Keratinocyte (primary cell): ENCODE measurements around the gene CACNG4. TPM values are rescaled to one million over a fixed set of nuclear protein-coding genes. Genes with fewer than 3 reads are reported as not detected.

ENCODE experiments used
- DNase-seq: peaks from one replicate; pipeline ENCODE4 v3.0.0-alpha.2; 2011; ENCODE audit warnings: low read depth, missing footprints, low spot score
- FAIRE-seq: peaks from 2 replicates; lab custom pipeline; 2011; peaks lifted over from hg19 to GRCh38; lab: Jason Lieb, UNC
- H2AFZ ChIP-seq: 2 replicates; pipeline ENCODE4 v1.6.0; 2012; ENCODE audit warnings: low read length, control low read depth, inconsistent platforms; ENCODE audit not compliant: control insufficient read depth
- H3K27ac ChIP-seq: 2 replicates; pipeline ENCODE4 v1.5.1; 2011; ENCODE audit warnings: low read length; ENCODE audit not compliant: control insufficient read depth, insufficient read depth
- H3K27me3 ChIP-seq: 3 replicates; pipeline ENCODE4 v1.6.0; 2011; ENCODE audit warnings: low read length; ENCODE audit not compliant: control insufficient read depth, insufficient read depth; ENCODE audit errors: extremely low read depth
- H3K36me3 ChIP-seq, 2 experiments: 2 replicates in 1 of 2; 3 replicates in 1 of 2; pipeline ENCODE4 v1.5.1; 2011; ENCODE audit warnings: low read length in 2 of 2, mild to moderate bottlenecking in 1 of 2; ENCODE audit not compliant: control insufficient read depth in 2 of 2, insufficient read depth in 2 of 2; ENCODE audit errors: extremely low read depth in 1 of 2
- H3K4me1 ChIP-seq: 3 replicates; pipeline ENCODE4 v1.5.1; 2011; ENCODE audit warnings: low read length; ENCODE audit not compliant: control insufficient read depth, insufficient read depth; ENCODE audit errors: extremely low read depth
- H3K4me2 ChIP-seq: 3 replicates; pipeline ENCODE4 v1.6.0; 2011; ENCODE audit warnings: low read depth, low read length; ENCODE audit not compliant: control insufficient read depth, insufficient read depth; ENCODE audit errors: extremely low read depth
- H3K4me3 ChIP-seq, 3 experiments: fragments of 200-600 bp in 1 of 3; sonication (generic) in 1 of 3; 2 replicates in 2 of 3; 3 replicates in 1 of 3; pipeline ENCODE4 v1.5.1; 2011 to 2016; ENCODE audit warnings: low read length in 3 of 3, mild to moderate bottlenecking in 3 of 3, control low read depth in 2 of 3, inconsistent platforms in 1 of 3, low read depth in 1 of 3, mixed read lengths in 1 of 3, mixed run types in 1 of 3, moderate library complexity in 1 of 3; ENCODE audit not compliant: control insufficient read depth in 2 of 3, insufficient read depth in 2 of 3; ENCODE audit errors: extremely low read depth in 1 of 3
- H3K79me2 ChIP-seq: 2 replicates; pipeline ENCODE4 v1.6.0; 2012; ENCODE audit warnings: low read length; ENCODE audit not compliant: control insufficient read depth, insufficient read depth
- H3K9ac ChIP-seq: 3 replicates; pipeline ENCODE4 v1.6.0; 2011; ENCODE audit warnings: low read length; ENCODE audit not compliant: control insufficient read depth, insufficient read depth; ENCODE audit errors: extremely low read depth
- H3K9me1 ChIP-seq: 3 replicates; pipeline ENCODE4 v1.6.0; 2011; ENCODE audit warnings: low read length; ENCODE audit not compliant: control insufficient read depth, insufficient read depth; ENCODE audit errors: extremely low read depth
- H3K9me3 ChIP-seq: 2 replicates; pipeline ENCODE4 v1.5.1; 2012; ENCODE audit warnings: low read depth, low read length; ENCODE audit not compliant: control insufficient read depth
- H4K20me1 ChIP-seq: 3 replicates; pipeline ENCODE4 v1.6.0; 2011; ENCODE audit warnings: low read length; ENCODE audit not compliant: control insufficient read depth, insufficient read depth; ENCODE audit errors: extremely low read depth
- CTCF ChIP-seq, 3 experiments: IDR thresholded peaks in 1 of 3; conservative IDR thresholded peaks in 1 of 3; optimal IDR thresholded peaks in 1 of 3; 2 replicates in 2 of 3; 3 replicates in 1 of 3; pipeline versions ENCODE3 to v1.5.1; 2011; ENCODE audit warnings: low read length in 3 of 3, mild to moderate bottlenecking in 3 of 3, moderate library complexity in 2 of 3, control low read depth in 1 of 3, inconsistent platforms in 1 of 3; ENCODE audit not compliant: insufficient read depth in 2 of 3; ENCODE audit errors: extremely low read depth in 1 of 3
- EZH2 ChIP-seq: IDR thresholded peaks from one replicate; pipeline ENCODE4 v1.6.1; 2012; ENCODE audit warnings: inconsistent platforms, mild to moderate bottlenecking, low read length, moderate library complexity
- dilution Hi-C: fragments of 300-500 bp; cut with MboI; formaldehyde crosslinking; loops from one replicate; pipeline ENCODE4 v1.7.0; 2020; ENCODE audit warnings: low sequenced_read_pairs; ENCODE audit not compliant: extremely low pct_ligation_motif_present
- polyA plus RNA-seq, 5 experiments: library from polyadenylated mRNA; depleted of rRNA in 3 of 5; stranded (reverse) in 3 of 5; stranded (forward) in 1 of 5; unstranded in 1 of 5; fragments of >200 nt; gene quantifications; 1 replicate in 1 of 5; 2 replicates in 3 of 5; 3 replicates in 1 of 5; pipeline versions ENCODE4 v1.2.1 to v1.2.3, GENCODE V29; 2011 to 2012; ENCODE audit warnings: missing spikeins in 2 of 5, low read depth in 1 of 5, low replicate concordance in 1 of 5

CACNG4 gene
- polyA plus RNA-seq, 1 donor (not counting 4 experiments of a cell fraction or from before 2014, with no cell fraction given) = not detected

DNA sequence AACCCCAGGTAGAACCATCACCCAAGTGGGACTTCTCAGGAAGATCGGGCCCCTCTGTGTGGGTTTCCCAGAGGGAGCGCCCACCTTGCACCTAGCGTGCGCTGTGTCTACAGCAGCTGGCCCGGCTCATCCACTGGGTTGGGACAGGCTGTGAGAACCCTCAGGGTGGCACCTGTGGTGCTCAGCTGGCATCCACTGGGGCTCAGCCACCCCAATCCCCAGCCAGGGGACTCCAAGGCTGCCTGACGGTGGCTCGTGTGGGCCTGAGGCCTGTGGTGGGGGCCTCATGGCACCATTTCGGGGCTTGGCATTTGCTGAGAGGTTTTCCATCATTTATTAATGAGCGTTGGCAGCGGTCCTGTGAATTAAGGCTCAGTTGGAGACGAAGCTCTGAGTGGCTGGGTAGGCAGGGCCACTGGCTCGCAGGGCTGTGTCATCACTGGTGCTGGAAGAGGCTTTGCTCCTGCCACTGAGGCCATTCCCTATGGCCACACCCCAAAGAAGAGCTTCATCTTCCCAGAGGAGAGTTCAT is 28.5 kb downstream of the CACNG4 start:
- H3K4me3 ChIP-seq = no peak overlapping the region
- no peaks in the 10 kb centered on the region for H3K9me1 ChIP-seq
- dilution Hi-C loops = no loop called here
- H3K4me1 ChIP-seq = no peaks in the 10 kb centered on the region
- H2AFZ ChIP-seq = no peak overlapping the region
- TF ChIP-seq CTCF (optimal IDR thresholded peaks at IDR 0.05 in 1 of 3, IDR thresholded peaks at IDR 0.05 in 1 of 3, conservative IDR thresholded peaks at IDR 0.05 in 1 of 3; ENCODE audit: extremely low read depth in 1 of 3, insufficient read depth in 2 of 3, low read length in 3 of 3) (no peak), EZH2 (no peak)
- H3K9me3 ChIP-seq = no peaks in the 10 kb centered on the region
- no peaks in the 10 kb centered on the region for H3K36me3 ChIP-seq
- DNase-seq (no peak), FAIRE-seq (no peak)
- no peaks in the 10 kb centered on the region for H4K20me1 ChIP-seq
- no peak overlapping the region for H3K9ac ChIP-seq
- H3K79me2 ChIP-seq = no peaks in the 10 kb centered on the region
- H3K27me3 ChIP-seq = peaks cover 4% of the 10 kb centered on the region
- H3K4me2 ChIP-seq = no peak overlapping the region
- H3K27ac ChIP-seq = no peak overlapping the region

GRCh38 chr17:66994361-66994760 is 29.9 kb downstream of the CACNG4 start:
- H3K9me3 ChIP-seq = no peaks in the 10 kb centered on the region
- H3K4me3 ChIP-seq = no peak overlapping the region
- no peak overlapping the region for H3K4me2 ChIP-seq
- dilution Hi-C loops = no loop called here
- FAIRE-seq (no peak), DNase-seq (no peak)
- no peaks in the 10 kb centered on the region for H3K79me2 ChIP-seq
- H3K9ac ChIP-seq = no peak overlapping the region
- no peak overlapping the region for H2AFZ ChIP-seq
- H3K4me1 ChIP-seq = no peaks in the 10 kb centered on the region
- no peaks in the 10 kb centered on the region for H3K36me3 ChIP-seq
- H4K20me1 ChIP-seq = no peaks in the 10 kb centered on the region
- H3K27ac ChIP-seq = no peak overlapping the region
- H3K9me1 ChIP-seq = no peaks in the 10 kb centered on the region
- TF ChIP-seq EZH2 (no peak), CTCF (optimal IDR thresholded peaks at IDR 0.05 in 1 of 3, IDR thresholded peaks at IDR 0.05 in 1 of 3, conservative IDR thresholded peaks at IDR 0.05 in 1 of 3; ENCODE audit: extremely low read depth in 1 of 3, insufficient read depth in 2 of 3, low read length in 3 of 3) (no peak)
- H3K27me3 ChIP-seq = peaks cover 4% of the 10 kb centered on the region
